Immature natural killer cell (primary cell): Measurements from ENCODE around the gene MTA2. TPM values are rescaled to one million over a fixed set of nuclear protein-coding genes. Genes with fewer than 3 reads are reported as not detected.
"Not testable (repeated sequence)": the region's sequence is repeated elsewhere in the genome, so short reads cannot be mapped to it uniquely, and the experiment has no call there.

ENCODE experiments used
- DNase-seq, 3 donors: peaks; one replicate each; pipeline ENCODE4 v3.0.0; 2022; ENCODE audit warnings: mixed read lengths in 1 of 3
- H3K27ac Mint-ChIP-seq, 6 donors: one replicate each; pipeline ENCODE4 v1.8.0; 2020; ENCODE audit warnings: mixed read lengths in 6 of 6, mild to moderate bottlenecking in 5 of 6, inconsistent platforms in 4 of 6, moderate library complexity in 3 of 6
- H3K27me3 Mint-ChIP-seq, 3 donors: one replicate each; pipeline ENCODE4 v1.8.0; 2020 to 2021; ENCODE audit warnings: low read depth in 3 of 3, mild to moderate bottlenecking in 3 of 3, mixed read lengths in 3 of 3, moderate library complexity in 3 of 3, inconsistent platforms in 1 of 3
- H3K36me3 Mint-ChIP-seq, 3 donors: one replicate each; pipeline ENCODE4 v1.8.0; 2020; ENCODE audit warnings: mixed read lengths in 3 of 3, inconsistent platforms in 2 of 3, mild to moderate bottlenecking in 2 of 3
- H3K4me1 Mint-ChIP-seq, 2 donors: one replicate each; pipeline ENCODE4 v1.8.0; 2020; ENCODE audit warnings: inconsistent platforms in 2 of 2, mild to moderate bottlenecking in 2 of 2, mixed read lengths in 2 of 2, moderate library complexity in 1 of 2
- H3K4me3 Mint-ChIP-seq, 5 donors: one replicate each; pipeline ENCODE4 v1.8.0; 2020; ENCODE audit warnings: mild to moderate bottlenecking in 5 of 5, mixed read lengths in 5 of 5, inconsistent platforms in 3 of 5, moderate library complexity in 3 of 5
- H3K9me3 Mint-ChIP-seq, 6 donors: one replicate each; pipeline ENCODE4 v1.8.0; 2020; ENCODE audit warnings: mild to moderate bottlenecking in 6 of 6, mixed read lengths in 6 of 6, inconsistent platforms in 4 of 6, moderate library complexity in 3 of 6
- polyA plus RNA-seq, 3 donors: library from polyadenylated mRNA; unstranded; fragments of 300-500 nt; fragmentation: Illumina TruSeq; gene quantifications; one replicate each; pipeline ENCODE4 v1.2.3, GENCODE V29; 2021

Gene MTA2
- polyA plus RNA-seq, 3 donors from 2014 or later, result 9.7 to 48.4 (median 22.4) TPM

GRCh38 chr11:62575837-62576236 lies 25.8 kb downstream of the MTA2 start:
- DNase-seq, result no peak
- H3K4me3 Mint-ChIP-seq, result peak overlapping the region in 4 of 5 donors; percentile 30 to 97 (median 66)
- peaks cover 38 to 42% of the 10 kb centered on the region in 2 donors for H3K4me1 Mint-ChIP-seq
- peak overlapping the region in 1 of 6 donors; percentile 27 for H3K27ac Mint-ChIP-seq
- H3K9me3 Mint-ChIP-seq, result no peaks in the 10 kb centered on the region
- H3K36me3 Mint-ChIP-seq, result peaks cover 11 to 28% (median 18%) of the 10 kb centered on the region in 3 donors
- H3K27me3 Mint-ChIP-seq, result peaks cover 5 to 11% (median 9%) of the 10 kb centered on the region in 3 donors

GRCh38 chr11:62575156-62575555 lies 26.5 kb downstream of the MTA2 start:
- H3K4me3 Mint-ChIP-seq, result peak overlapping the region; percentile 97 to 98 (median 97)
- peaks cover 5 to 11% (median 9%) of the 10 kb centered on the region in 3 donors for H3K27me3 Mint-ChIP-seq
- H3K4me1 Mint-ChIP-seq, result peaks cover 39 to 49% of the 10 kb centered on the region in 2 donors
- peaks cover 14 to 28% (median 20%) of the 10 kb centered on the region in 3 donors for H3K36me3 Mint-ChIP-seq
- DNase-seq, result no peak
- no peaks in the 10 kb centered on the region for H3K9me3 Mint-ChIP-seq
- H3K27ac Mint-ChIP-seq, result peak overlapping the region in 5 of 6 donors; percentile 88 to 95 (median 93)

GRCh38 chr11:62574363-62575071 lies 27.1 kb downstream of the MTA2 start:
- Mint-ChIP-seq H3K4me3 (peak overlapping the region; percentile 97 to 98 (median 97)), H3K27me3 (peaks cover 5 to 11% (median 9%) of the 10 kb centered on the region in 3 donors), H3K4me1 (peaks cover 39 to 51% of the 10 kb centered on the region in 2 donors), H3K9me3 (no peaks in the 10 kb centered on the region), H3K27ac (peak overlapping the region; percentile 88 to 96 (median 94)), H3K36me3 (peaks cover 16 to 31% (median 21%) of the 10 kb centered on the region in 3 donors)
- DNase-seq, result no peak

- Mint-ChIP-seq H3K4me1 (peaks cover 39 to 51% of the 10 kb centered on the region in 2 donors), H3K36me3 (peaks cover 16 to 32% (median 21%) of the 10 kb centered on the region in 3 donors), H3K4me3 (peak within 1 kb of the TSS; percentile 97 to 98 (median 97)), H3K27ac (peak within 1 kb of the TSS; percentile 88 to 96 (median 94)), H3K9me3 (no peaks in the 10 kb centered on the region), H3K27me3 (peaks cover 5 to 11% (median 9%) of the 10 kb centered on the region in 3 donors)
- DNase-seq, result peak; percentile 99
These were observed 27.9 kb downstream of the MTA2 start, which contains the start of gene EEF1G for GRCh38 chr11:62573592-62574362. TSS of gene EEF1G (minus strand) at chr11:62573891. CDS start at chr11:62573842, 49 bp downstream.

- Mint-ChIP-seq H3K9me3 (no peaks in the 10 kb centered on the region), H3K36me3 (peaks cover 16 to 36% (median 21%) of the 10 kb centered on the region in 3 donors), H3K4me3 (peak overlapping the region; percentile 97 to 98 (median 97)), H3K27me3 (peaks cover 5 to 14% (median 9%) of the 10 kb centered on the region in 3 donors), H3K4me1 (peaks cover 39 to 51% of the 10 kb centered on the region in 2 donors), H3K27ac (peak overlapping the region; percentile 88 to 96 (median 94))
- no peak for DNase-seq
These were observed 28.6 kb downstream of the MTA2 start for GRCh38 chr11:62573006-62573591.

- H3K9me3 Mint-ChIP-seq, result no peaks in the 10 kb centered on the region
- H3K36me3 Mint-ChIP-seq, result peaks cover 16 to 36% (median 23%) of the 10 kb centered on the region in 3 donors
- H3K27ac Mint-ChIP-seq, result peak overlapping the region; percentile 83 to 95 (median 92)
- H3K4me1 Mint-ChIP-seq, result peaks cover 41 to 53% of the 10 kb centered on the region in 2 donors
- peaks cover 5 to 14% (median 9%) of the 10 kb centered on the region in 3 donors for H3K27me3 Mint-ChIP-seq
- H3K4me3 Mint-ChIP-seq, result peak overlapping the region; percentile 40 to 98 (median 97)
- no peak for DNase-seq
These were observed 29.2 kb downstream of the MTA2 start for GRCh38 chr11:62572431-62572830.

- peaks cover 5 to 14% (median 9%) of the 10 kb centered on the region in 3 donors for H3K27me3 Mint-ChIP-seq
- H3K36me3 Mint-ChIP-seq, result peaks cover 22 to 36% (median 24%) of the 10 kb centered on the region in 3 donors
- DNase-seq, H3K4me3 Mint-ChIP-seq, H3K9me3 Mint-ChIP-seq: not testable (repeated sequence)
- H3K27ac Mint-ChIP-seq, result peak overlapping the region in 3 of 6 donors; percentile 12 to 71 (median 69)
- peaks cover 42 to 63% of the 10 kb centered on the region in 2 donors for H3K4me1 Mint-ChIP-seq
These were observed 30.2 kb downstream of the MTA2 start for GRCh38 chr11:62571493-62571892.

- Mint-ChIP-seq H3K36me3 (peaks cover 23 to 38% (median 29%) of the 10 kb centered on the region in 3 donors), H3K27ac (peak overlapping the region in 5 of 6 donors; percentile 5 to 71 (median 54))
These were observed 30.8 kb downstream of the MTA2 start for GRCh38 chr11:62570903-62571302.

GRCh38 chr11:62569611-62570010 lies 32.1 kb downstream of the MTA2 start:
- Mint-ChIP-seq H3K9me3 (no peaks in the 10 kb centered on the region), H3K27ac (peak overlapping the region in 1 of 6 donors; percentile 36), H3K4me3 (no peak overlapping the region), H3K27me3 (peaks cover 5 to 14% (median 9%) of the 10 kb centered on the region in 3 donors), H3K36me3 (peaks cover 29 to 44% (median 35%) of the 10 kb centered on the region in 3 donors), H3K4me1 (peaks cover 36 to 66% of the 10 kb centered on the region in 2 donors)
- no peak for DNase-seq

More at GRCh38 chr11:62570903-62571302, 30.8 kb downstream of the MTA2 start:
- not testable (repeated sequence) for DNase-seq, H3K9me3 Mint-ChIP-seq
- peaks cover 5 to 14% (median 9%) of the 10 kb centered on the region in 3 donors for H3K27me3 Mint-ChIP-seq
- H3K4me3 Mint-ChIP-seq, result peak overlapping the region in 1 of 5 donors; percentile 6
- peaks cover 42 to 65% of the 10 kb centered on the region in 2 donors for H3K4me1 Mint-ChIP-seq

GRCh38 chr11:62567018-62567633 lies 34.5 kb downstream of the MTA2 start:
- Mint-ChIP-seq H3K9me3 (no peaks in the 10 kb centered on the region), H3K4me3 (no peak overlapping the region), H3K4me1 (peaks cover 14 to 43% of the 10 kb centered on the region in 2 donors), H3K27ac (peak overlapping the region in 4 of 6 donors; percentile 44 to 71 (median 52)), H3K27me3 (peaks cover 0 to 3% (median 3%) of the 10 kb centered on the region in 3 donors), H3K36me3 (peaks cover 30 to 41% (median 35%) of the 10 kb centered on the region in 3 donors)
- no peak for DNase-seq

GRCh38 chr11:62566247-62566646 lies 35.4 kb downstream of the MTA2 start:
- Mint-ChIP-seq H3K36me3 (peaks cover 25 to 39% (median 29%) of the 10 kb centered on the region in 3 donors), H3K4me3 (no peak overlapping the region), H3K9me3 (no peaks in the 10 kb centered on the region), H3K27ac (peak overlapping the region in 2 of 6 donors; percentile 52 to 67), H3K4me1 (peaks cover 10 to 42% of the 10 kb centered on the region in 2 donors), H3K27me3 (peaks cover 0 to 3% (median 0%) of the 10 kb centered on the region in 3 donors)
- no peak for DNase-seq

GRCh38 chr11:62565100-62565802 lies 36.4 kb downstream of the MTA2 start:
- Mint-ChIP-seq H3K4me3 (no peak overlapping the region), H3K9me3 (no peaks in the 10 kb centered on the region), H3K4me1 (peaks cover 11 to 40% of the 10 kb centered on the region in 2 donors), H3K36me3 (peaks cover 20 to 37% (median 22%) of the 10 kb centered on the region in 3 donors), H3K27ac (peak overlapping the region in 3 of 6 donors; percentile 18 to 57 (median 22)), H3K27me3 (peaks cover 0 to 3% (median 0%) of the 10 kb centered on the region in 3 donors)
- DNase-seq, result no peak
